ENCODE data around the gene UBE2L3.

GRCh38 chr22:21594865-21595452 lies 27.4 kb downstream of the UBE2L3 start:
- TF ChIP-seq POLR2A (IDR thresholded peaks at IDR 0.05) = no peak
- no peak for TF ChIP-seq CTCF (IDR thresholded peaks at IDR 0.05)
